Measurements from ENCODE around the gene MSRB1. TPM values are rescaled to one million over a fixed set of nuclear protein-coding genes. Genes with fewer than 3 reads are reported as not detected.

Gene MSRB1
- total and polyA plus RNA-seq, 2 of the 13 experiments (the other 11 are each of a cell fraction or from before 2014, with no cell fraction given) = 32.1 to 75.4 TPM

- TF ChIP-seq ZNF414 (CRISPR knock-in tag; IDR thresholded peaks at IDR 0.05) (no peak), ZEB1 (IDR thresholded peaks at IDR 0.05; ENCODE audit: insufficient replicate concordance, low read depth) (no peak), ZNF614 (CRISPR knock-in tag; IDR thresholded peaks at IDR 0.05; ENCODE audit: borderline replicate concordance) (no peak), IKZF4 (CRISPR knock-in tag; IDR thresholded peaks at IDR 0.05; ENCODE audit: borderline replicate concordance, low read depth, not compliant biosample characterization) (no peak)
These were observed 25.8 kb downstream of the MSRB1 start (continued) for GRCh38 chr16:1917056-1917664.

GRCh38 chr16:1916640-1916990 is 26.4 kb downstream of the MSRB1 start:
- ChIA-PET POLR2A (interaction anchor here (1.2 kb wide), 1 partner anchor 89 kb away, joined by 4 read pairs; the partner anchor contains the start of genes FAHD1 and HAGH), CTCF (ENCODE audit: low intra/inter-chr PET ratio, low total read pairs) (no interaction called here)
- H3K9me3 ChIP-seq (ENCODE audit: low read length) = no peaks in the 10 kb centered on the region
- H3K4me3 ChIP-seq (replicated peaks in 1 of 3; ENCODE audit: insufficient read depth in 1 of 3, low read depth in 2 of 3, low read length in 3 of 3) = no peak overlapping the region
- FAIRE-seq = no peak
- H3K4me1 ChIP-seq (ENCODE audit: insufficient read depth, low read length) = peaks cover 19% of the 10 kb centered on the region
- no peak for DNase-seq (ENCODE audit: low spot score)
- WGBS (ENCODE audit: low lambda C conversion rate) = 6% methylated on average over 5 of the region's 5 CpGs
- no peak overlapping the region for H3K9ac ChIP-seq (ENCODE audit: insufficient read depth, low read depth, low read length)
- BruUV-seq (replicated peaks) = no TSS peak
- intact Hi-C loops (cut with micrococcal nuclease; ENCODE audit: unreplicated experiment) (no loop called here), in situ Hi-C loops (cut with HindIII; ENCODE audit: extremely low pct_ligation_motif_present, low pct_unique_long_range_greater_than_20kb) (no loop called here)
- H3K27ac ChIP-seq (ENCODE audit: extremely low read length, insufficient read depth, low read length) = no peak overlapping the region
- H3K36me3 ChIP-seq (replicated peaks in 1 of 2; ENCODE audit: control insufficient read depth in 1 of 2, insufficient read depth in 2 of 2, low read length in 2 of 2) = no peaks in the 10 kb centered on the region
- peaks cover 37 to 85% of the 10 kb centered on the region in 2 experiments for H3K27me3 ChIP-seq (ENCODE audit: control insufficient read depth in 1 of 2, insufficient read depth in 2 of 2, low read length in 2 of 2)
- H2AFZ ChIP-seq (ENCODE audit: low read length) = no peak overlapping the region
- no peaks in the 10 kb centered on the region for H3K79me2 ChIP-seq (ENCODE audit: insufficient read depth, low read length)
- ATAC-seq = no peak
- H3K4me2 ChIP-seq (ENCODE audit: low read depth, low read length) = no peak overlapping the region
- 0 out of 2 replicates have a peak, but pooled peaks cover 2% of the 10 kb centered on the region for H4K20me1 ChIP-seq (ENCODE audit: insufficient read depth, low read length)
- no peak for TF ChIP-seq NFKB2 (CRISPR knock-in tag; IDR thresholded peaks at IDR 0.05; ENCODE audit: borderline replicate concordance)

Measured in HepG2 (cell line).